Hematopoietic multipotent progenitor cell treated with erythropoietin and hydrocortisone succinate and interleukin-3 and kit ligand, for 8 days (in vitro differentiated cells): ENCODE measurements around the gene HSF2BP.
"Not testable (repeated sequence)": the region's sequence is repeated elsewhere in the genome, so short reads cannot be mapped to it uniquely, and the experiment has no call there.

Experiments used
- DNase-seq: peaks from one replicate; pipeline ENCODE4 v3.0.0-alpha.2; 2015

The HSF2BP gene

DNA sequence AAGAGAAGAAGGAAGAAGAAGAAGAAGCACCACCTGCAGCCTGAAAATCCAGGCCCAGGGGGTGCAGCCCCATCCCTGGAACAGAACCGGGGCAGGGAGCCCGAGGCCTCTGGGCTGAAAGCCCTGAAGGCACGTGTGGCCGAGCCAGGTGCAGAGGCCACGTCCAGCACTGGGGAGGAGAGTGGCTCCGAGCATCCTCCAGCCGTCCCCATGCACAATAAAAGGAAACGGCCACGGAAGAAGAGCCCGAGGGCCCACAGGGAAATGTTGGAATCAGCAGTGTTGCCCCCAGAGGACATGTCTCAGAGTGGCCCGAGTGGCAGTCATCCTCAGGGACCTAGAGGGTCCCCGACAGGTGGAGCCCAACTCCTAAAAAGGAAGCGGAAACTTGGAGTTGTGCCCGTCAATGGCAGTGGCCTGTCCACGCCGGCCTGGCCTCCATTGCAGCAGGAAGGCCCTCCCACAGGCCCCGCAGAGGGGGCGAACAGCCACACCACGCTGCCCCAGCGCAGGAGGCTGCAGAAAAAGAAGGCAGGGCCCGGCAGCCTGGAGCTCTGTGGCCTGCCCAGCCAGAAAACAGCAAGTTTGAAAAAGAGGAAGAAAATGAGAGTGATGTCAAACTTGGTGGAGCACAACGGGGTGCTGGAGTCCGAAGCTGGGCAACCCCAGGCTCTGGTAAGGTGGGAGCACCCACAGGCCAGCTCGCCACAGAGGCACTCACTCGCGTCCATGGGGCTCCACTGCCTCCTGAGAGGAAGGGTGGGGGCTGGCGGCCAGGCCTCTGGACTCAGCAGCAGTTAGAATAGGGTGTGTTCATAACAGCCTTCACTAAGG is 28.5 kb upstream of the HSF2BP start:
- no peak for DNase-seq

DNA sequence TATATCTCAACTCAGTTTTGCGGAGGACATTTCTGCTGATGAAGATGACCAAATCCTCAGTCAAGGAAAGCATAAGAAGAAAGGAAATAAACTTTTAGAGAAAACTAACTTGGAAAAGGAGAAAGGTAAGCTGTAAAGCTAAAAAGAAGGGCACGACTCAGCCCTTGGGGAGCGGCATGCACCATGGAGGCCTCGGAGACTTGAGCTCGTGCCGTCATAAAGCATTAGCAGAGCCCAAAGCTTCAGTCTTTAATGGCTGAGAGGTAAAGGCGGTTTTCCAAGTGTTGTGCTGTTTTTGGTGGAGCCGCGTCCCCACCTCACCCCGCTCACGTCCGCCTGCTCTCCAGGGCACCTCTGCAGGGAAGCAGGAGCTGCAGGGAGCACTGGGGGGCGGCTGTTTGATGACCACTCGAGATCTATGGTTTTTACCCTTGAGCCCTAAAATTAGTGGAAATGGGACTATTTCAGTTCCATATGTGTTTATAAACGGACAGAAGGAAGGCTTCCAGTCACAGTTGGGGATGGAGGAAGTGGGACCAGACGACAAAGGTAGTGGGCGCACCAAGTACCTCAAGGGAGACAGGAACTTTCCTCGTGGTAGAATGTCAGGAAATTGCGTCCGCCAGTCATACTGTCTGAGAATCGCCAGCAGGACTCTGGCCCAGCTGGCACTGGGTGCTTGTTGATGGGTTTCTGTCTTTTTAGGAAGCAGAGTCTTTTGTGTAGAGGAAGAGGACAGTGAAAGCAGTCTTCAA is 27.7 kb upstream of the HSF2BP start:
- DNase-seq: no peak

DNA sequence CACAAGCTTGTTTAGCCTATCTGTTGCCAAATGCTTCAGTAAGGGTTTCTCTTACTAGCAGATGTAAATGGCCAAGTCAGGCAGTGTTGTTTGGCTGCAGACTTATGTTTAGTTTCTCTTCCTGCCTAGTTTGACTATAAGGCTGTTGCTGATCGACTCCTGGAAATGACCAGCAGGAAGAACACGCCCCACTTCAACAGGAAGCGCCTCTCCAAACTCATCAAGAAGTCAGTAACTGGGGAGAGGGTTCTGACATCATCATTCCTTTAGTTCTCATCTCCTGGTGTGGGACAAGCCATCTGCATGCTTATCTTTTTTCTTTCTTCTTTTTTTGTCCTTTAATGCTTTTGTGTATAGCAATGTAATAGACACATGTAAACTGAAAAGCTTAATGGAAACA is 25.1 kb upstream of the HSF2BP start:
- no peak for DNase-seq

DNA sequence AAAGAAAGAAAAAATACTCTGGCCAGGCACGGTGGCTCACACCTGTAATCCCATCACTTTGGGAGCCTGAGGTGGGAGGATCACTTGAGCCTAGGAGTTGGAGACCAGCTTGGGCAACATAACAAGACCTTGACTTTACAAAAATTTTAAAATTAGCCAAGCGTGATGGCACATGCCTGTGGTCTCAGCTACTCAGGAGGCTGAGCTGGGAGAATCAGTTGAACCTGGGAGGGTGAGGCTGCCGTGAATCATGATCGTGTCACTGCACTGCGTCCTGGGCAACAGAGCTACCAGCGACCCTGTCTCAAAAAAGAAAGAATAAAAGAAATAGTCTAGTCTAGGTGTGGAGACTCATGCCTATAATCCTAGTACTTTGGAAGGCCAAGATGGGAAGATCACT is 22.4 kb upstream of the HSF2BP start:
- DNase-seq: no peak

DNA sequence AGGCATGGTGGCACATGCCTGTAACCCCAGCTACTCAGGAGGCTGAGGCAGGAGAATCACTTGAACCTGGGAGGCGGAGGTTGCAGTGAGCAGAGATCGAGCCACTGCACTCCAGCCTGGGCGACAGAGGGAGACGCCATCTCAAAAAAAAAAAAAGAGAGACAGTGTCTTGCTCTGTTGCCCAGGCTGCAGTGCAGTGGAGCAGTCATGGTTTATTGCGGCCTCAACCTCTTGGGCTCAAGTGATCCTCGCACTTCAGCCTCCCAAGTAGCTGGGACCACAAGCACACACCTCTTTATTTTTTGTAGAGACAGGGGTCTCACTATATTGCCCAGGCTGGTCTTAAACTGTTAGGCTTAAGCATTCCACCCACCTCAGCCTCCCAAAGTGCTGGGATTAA is 21.1 kb upstream of the HSF2BP start:
- DNase-seq: not testable (repeated sequence)

DNA sequence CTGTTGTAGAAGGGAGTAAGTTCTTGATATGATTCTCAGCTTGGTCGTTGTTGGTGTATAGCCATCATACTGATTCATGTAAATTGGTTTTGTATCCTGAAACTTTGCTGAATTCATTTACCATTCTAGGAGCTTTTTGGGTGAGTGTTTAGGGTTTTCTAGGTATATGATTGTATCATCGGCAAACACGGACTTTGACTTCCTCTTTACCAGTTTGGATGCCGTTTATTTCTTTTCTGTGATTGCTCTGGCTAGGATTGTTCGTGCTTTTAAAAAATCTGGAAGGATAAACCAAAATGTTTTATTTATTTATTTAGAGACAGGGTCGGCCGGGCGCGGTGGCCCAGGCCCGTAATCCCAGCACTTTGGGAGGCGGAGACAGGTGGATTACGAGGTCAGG is 20.7 kb upstream of the HSF2BP start:
- no peak for DNase-seq

DNA sequence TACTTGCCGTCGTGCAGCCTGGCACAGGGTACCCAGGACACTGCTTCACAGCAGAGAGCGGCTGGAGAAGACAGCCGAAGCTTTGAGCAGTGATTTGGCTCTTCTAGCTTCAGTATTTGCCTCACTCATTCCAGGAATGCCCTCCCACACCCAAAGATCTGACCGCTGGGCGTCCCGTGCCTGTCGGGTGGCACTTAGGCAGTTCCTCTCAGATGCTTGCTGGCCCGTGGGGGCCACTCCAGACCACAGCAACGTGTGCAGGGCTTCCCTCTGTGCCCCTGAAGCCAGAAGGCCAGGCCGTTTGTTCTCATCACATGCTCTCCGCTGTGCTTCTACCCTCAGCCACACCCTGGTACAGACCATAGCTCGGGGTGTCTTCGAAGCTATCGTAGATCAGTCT is 17.1 kb upstream of the HSF2BP start:
- DNase-seq: no peak

DNA sequence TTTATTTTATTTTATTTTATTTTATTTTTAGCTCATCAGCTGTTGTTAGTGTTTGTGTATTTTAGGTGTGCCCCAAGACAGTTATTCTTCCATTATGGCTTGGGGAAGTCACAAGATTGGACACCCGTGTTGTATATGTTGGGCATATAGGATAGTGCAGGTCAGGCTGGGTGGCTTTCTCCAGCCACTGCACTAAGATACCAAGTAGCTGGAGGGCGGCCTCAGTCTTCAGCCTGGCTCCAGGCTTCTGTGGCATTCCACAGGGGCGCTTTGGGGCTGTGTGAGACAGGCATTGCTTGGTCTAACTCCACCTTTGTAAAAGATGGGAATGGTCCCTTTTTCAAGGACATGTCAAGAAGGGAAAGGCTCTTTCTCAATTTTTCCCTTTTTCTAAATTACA is 16.6 kb upstream of the HSF2BP start:
- DNase-seq: no peak

DNA sequence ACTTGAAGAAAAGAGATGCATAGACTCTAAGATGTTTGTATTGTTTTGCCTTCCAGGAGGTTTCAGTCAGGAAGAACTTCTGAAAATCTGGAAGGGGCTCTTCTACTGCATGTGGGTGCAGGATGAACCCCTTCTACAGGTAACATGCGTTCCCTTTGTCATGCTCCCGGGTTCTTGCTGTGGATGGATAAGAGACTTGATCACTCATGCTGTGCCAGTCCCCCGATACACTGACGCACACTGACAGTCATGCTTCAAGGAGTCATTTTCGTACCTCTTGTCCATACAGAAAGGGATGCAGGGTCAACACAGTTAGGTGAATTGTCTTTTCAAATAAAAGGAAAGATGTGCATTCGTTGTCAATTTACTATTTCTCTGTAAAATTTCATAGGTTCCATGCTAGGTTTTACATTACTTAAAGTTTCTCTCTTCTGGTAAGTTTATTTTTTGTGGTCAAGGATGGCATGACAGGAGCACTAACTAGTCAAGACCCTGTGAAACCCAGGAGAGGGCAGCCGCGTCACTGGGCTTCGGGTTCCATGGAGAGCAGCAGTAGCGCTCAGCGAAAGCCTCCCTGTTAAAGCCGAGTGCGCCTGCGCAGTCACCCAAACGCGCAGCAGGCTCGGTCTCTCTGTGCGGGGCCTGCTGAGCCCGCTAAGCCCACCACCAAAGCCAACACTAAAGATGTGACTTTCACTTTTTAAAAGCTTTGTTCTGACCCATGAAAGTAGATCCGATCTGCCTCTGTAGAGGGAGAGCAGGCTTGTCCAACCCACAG is 10.7 kb upstream of the HSF2BP start:
- DNase-seq: no peak

DNA sequence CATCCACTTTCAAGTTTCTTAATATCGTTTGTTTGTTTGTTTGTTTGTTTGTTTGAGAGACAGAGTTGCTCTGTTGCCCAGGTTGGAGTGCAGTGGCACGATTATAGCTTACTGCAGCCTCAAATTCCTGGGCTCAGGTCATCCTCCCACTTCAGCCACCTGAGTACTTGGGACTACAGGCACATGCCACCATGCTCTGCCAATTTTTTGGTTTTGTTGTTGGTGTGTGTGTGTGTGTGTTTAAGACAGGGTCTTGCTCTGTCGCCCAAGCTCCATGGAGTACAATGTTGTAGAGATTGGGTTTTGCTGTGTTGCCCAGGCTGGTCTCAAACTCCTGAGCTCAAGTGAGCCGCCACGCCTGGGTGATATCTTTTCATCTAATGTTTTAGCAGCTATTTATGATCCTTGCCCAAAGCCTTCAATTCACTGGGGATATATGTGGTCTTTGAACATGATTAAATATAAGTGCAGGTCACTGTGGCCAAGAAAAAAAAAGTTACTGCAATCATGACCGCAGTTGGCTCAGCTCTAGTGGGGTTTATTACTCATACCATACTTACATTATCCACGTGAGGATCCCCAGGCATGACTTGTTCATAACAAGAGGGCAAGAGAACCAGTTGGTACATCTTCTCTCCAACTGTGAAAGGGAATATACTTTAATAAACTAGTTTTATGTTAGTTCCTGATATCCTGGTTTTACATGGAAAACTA is 8.1 kb upstream of the HSF2BP start:
- no peak for DNase-seq

DNA sequence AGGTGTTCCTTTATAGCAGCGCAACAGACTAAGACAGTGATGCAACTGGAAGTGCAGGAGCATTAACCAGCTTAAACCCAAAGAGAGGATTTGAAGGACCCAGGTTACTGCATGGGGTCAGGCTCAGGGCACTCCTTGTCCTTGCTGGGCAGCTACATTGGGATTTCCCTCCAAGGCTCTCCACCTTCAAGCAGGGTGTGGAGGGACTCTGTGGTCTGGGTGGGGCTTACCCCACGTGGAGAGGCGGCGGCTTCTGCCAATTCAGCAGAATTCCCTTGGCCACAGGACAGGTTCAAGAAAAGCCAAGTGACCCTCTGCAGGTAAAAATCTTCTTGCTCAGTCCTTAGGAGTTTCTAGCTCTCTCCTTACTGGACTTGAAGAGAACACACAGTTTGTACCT is 6.6 kb upstream of the HSF2BP start:
- no peak for DNase-seq

DNA sequence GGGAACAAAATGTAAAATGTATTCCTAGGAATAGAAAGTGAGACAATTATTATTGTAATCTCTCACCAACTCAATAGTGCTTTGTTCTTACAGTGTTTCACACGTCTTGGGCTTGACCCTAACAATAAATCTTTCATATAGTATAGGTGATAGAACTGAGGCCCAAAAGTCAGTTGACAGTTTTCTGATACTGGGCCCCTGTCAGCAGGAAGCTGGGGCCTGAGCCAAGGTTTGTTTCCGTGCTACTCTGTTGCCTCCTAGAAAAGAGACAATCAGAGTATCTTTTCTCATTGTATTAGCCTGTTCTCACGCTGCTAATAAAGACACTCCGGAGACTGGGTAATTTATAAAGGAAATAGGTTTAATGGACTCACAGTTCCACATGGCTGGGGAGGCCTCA is 5.1 kb upstream of the HSF2BP start:
- no peak for DNase-seq

DNA sequence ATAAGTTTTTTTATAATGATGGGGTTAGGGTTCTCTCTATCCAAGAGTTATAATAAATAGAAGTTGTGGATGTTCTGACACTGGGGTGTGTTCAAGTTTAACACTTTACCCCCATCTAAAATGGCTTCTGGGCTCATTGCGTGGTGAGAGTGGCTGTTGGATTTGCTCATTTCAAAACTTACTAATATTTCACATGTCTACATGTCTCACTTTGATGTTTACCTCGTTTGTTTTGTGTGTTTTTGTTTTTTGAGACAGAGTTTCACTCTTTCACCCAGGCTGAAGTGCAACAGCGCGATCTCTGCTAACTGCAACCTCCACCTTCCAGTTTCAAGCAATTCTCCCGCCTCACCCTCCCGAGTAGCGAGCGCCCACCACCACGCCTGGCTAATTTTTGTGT is 3.7 kb upstream of the HSF2BP start:
- DNase-seq: no peak

DNA sequence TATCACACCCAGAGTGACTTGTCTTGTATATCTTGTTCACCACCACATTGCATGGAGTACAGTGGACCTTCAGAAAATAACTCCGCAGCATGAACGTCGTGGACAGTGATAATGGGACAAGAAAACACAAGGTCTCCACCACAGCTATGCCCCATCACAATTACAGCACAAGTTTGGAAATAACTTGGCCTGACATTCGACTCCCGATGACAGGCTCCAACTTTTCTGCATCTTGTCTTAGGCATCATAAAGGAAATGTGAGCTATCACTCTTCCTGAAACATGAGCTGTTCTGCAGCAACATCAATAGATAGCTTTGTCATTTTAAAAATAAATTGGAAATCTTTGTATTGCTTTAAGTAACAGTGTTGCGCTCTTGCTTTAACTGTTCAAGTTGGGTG is 3.0 kb upstream of the HSF2BP start:
- no peak for DNase-seq

DNA sequence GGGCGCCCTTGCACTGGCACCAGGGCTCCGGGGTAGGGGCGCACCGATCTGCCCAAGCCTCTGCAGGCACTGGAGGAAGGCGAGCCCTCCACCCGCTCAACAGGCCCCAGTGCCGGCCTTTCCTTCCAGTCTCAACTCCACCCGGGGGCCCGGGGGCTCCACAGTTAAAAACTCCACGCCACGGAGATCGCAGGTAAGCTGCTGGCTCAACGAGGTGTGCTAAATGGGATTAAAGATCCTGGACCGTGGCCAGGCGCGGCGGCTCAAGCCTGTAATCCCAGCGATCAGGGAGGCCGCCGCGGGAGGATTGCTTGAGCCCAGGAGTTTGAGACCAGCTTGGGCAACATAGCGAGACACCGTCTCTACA is 536 bp downstream of the HSF2BP start:
- no peak for DNase-seq

DNA sequence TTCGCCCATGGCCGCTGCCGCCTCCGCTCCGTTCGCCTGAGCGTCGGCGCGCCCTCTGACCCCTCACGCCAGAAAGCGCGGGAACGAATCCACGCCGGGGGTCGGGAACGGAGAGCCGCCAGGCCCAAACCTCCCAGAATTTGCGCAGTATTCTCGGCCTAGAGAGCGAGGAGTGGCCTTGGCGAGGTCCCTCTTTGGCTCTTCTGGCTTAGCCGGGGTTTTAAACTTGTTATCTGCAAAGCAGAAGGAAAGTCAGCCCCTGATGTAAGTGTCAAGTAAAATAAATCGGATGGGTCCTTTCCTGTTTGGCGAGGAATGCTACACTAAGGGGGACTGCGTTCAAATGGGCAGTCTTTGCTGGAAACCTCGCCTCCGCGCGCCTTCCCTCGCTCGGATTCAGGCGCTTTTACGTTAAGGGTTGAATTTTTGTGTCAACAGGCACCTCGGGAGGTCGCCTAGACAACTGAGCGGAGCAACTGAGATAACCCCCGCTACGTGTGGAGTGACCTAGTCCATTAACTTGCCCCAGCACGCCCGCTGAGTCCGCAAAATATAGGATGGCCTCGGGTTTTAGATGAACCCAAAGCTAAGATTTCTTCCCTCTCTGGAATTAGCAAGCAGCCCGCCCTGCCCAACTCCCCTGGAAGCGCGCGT is 1.1 kb downstream of the HSF2BP start:
- no peak for DNase-seq

DNA sequence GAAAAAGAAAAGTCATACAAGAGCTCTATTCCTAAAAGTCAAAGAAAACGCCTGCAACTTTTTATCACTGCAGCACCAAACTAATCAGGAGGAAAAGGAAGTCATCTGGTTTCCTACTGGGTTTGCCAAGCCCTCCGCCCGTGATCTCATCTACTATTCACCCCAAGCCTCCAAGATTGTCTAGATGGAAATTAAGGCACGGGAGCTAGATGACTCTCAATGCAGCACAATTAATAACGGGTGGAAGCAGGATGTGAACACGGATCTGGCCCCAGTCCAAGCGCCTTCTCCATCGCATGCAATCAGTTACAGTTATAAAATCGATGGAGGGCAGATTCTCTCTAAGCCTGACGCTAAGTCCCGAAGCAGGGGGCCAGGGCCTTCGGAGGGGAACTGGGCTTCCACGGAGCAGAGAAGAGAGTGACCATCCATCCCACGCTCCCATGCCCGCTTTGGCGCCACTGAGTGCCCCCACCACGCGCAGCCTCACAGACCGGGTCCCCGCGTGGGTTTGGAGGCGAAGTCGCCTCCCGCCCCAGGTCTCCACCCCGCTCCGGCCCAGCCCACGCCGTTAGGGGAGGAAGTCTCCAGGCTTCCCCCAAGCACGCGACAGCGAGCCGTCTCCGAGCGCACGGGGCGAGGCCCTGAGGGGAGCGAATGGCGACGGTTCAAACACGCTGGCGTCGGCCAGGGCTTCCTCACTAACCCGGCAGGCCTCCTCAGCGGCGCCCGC is 1.8 kb downstream of the HSF2BP start:
- DNase-seq: peak; percentile 32

DNA sequence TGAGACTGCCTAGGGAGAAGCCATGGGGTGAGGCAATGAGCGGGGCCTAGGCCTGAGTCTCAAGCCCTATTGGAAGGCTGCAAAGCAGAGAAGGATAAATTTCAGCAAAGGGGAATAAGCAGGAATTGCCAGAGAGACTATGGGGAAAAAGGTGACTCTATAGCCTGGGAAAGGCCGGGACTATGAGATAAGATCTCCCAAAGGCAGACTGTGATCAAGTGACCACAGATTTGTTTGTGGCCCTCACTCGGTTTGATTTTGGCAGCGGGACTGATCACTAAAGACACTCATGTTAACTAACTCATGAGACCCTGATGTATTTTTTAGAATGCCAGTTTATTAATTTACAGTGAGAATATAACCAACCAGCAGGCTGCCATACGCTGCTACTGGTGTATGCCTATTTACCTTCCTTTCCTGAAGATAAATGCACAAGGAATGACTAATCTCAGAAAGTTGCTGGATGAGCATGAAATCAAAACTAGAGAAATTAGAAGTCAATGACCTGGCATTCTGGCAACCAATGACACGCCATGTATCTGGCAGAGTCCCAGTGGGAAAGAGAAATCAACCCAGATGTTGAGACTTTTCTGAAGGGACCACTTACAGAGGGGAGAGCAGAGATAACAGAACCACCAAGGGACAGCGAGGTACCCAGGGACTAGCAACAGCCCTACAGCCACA is 4.3 kb downstream of the HSF2BP start:
- DNase-seq: no peak

DNA sequence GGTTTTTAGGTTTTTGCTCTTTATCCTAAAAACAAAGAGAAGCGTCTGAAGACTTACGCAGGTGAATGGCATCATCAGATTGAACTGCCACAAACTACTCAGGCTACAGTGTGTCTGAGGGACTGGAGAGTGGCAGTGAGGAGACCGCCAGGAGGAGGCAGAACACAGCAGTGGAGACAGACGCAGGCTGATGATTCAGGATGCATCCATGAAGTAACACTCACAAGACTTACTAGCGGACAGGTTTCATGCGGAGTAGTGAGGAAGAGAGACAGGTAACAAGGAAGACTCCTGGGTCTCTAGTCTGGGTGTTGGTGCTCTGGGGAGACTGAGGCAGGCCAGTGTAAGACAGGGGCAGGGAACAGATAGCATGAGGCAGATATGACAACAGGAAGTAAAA is 5.7 kb downstream of the HSF2BP start:
- no peak for DNase-seq

DNA sequence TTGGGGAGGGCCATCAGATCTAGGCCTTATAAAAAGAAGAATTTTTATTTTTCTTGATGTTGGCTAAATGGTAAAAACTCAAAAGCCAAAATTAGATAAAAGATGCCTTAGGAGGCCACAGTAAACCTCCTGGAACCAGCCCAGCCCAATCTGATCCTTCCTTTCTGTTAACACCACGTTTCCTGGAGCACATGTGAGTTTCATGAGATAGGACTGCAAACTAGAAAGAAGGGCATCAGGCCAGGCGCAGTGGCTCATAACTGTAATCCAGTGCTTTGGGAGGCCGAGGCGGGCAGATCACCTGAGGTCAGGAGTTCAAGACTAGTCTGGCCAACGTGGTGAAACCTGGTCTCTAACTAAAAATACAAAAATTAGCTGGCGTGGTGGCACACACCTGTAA is 6.7 kb downstream of the HSF2BP start:
- peak; percentile 43 for DNase-seq

DNA sequence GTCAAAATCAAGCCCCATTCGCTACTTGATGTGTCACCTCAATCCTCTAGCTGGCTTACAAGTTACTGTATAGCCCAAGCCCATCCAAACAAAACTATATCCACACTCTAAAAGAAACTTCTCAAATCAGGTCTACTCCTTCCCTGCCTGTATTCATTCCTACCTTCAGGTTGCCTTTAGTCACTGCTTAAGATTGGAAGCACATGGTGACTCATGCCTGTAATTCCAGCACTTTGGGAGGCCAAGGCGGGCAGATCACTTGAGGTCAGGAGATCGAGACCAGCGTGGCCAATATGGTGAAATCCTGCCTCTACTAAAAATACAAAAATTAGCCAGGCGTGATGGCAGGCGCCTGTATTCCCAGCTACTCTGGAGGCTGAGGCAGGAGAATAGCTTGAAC is 7.4 kb downstream of the HSF2BP start:
- not testable (repeated sequence) for DNase-seq
